Vagina (tissue), 2 donors: Measurements from ENCODE around the gene CLEC4G. TPM values are rescaled to one million over a fixed set of nuclear protein-coding genes. Genes with fewer than 3 reads are reported as not detected.

Source experiments
- DNase-seq, 2 donors: peaks; one replicate each; pipeline ENCODE4 v3.0.0-alpha.2; 2017; ENCODE audit errors: extremely low spot score in 2 of 2
- H3K27ac ChIP-seq: fragments of 200-600 bp; sonication (generic); one replicate; pipeline ENCODE4 v1.5.1; 2019
- H3K27me3 ChIP-seq: fragments of 200-600 bp; sonication (generic); one replicate; pipeline ENCODE4 v1.5.1; 2019
- H3K36me3 ChIP-seq, 2 donors: fragments of 200-600 bp; sonication (generic); one replicate each; pipeline ENCODE4 v1.5.1; 2017 to 2019
- H3K4me1 ChIP-seq: fragments of 200-600 bp; sonication (generic); one replicate; pipeline ENCODE4 v1.5.1; 2019
- H3K4me3 ChIP-seq, 2 donors: fragments of 200-600 bp; sonication (generic); 1 replicate in 1 of 2; 2 replicates in 1 of 2; pipeline ENCODE4 v1.5.1; 2016 to 2019
- H3K9me3 ChIP-seq: fragments of 200-600 bp; sonication (generic); one replicate; pipeline ENCODE4 v1.5.1; 2019
- CTCF ChIP-seq, 3 experiments: fragments of 450-650 bp in 2 of 3; fragments of 200-600 bp in 1 of 3; sonication (generic) in 1 of 3; IDR thresholded peaks; one replicate each; pipeline ENCODE4 v1.5.1; 2017 to 2019; ENCODE audit warnings: antibody characterized with exemption in 3 of 3, mild to moderate bottlenecking in 2 of 3, moderate library complexity in 2 of 3
- POLR2A ChIP-seq, 2 donors: fragments of 450-650 bp; IDR thresholded peaks; one replicate each; pipeline ENCODE4 v1.6.1; 2017; ENCODE audit warnings: antibody characterized with exemption in 2 of 2, mild to moderate bottlenecking in 2 of 2, moderate library complexity in 2 of 2
- POLR2AphosphoS5 ChIP-seq, 2 donors: sonication (generic); formaldehyde crosslinking; IDR thresholded peaks; one replicate each; pipeline ENCODE4 v1.9.0; 2017; ENCODE audit warnings: antibody characterized with exemption in 2 of 2, mild to moderate bottlenecking in 2 of 2, low read depth in 1 of 2; ENCODE audit not compliant: insufficient read depth in 1 of 2
- intact Hi-C: fragments of 100-400 bp; cut with DNase I; formaldehyde crosslinking; loops from one replicate; pipeline ENCODE4 v1.15.1; 2023
- total RNA-seq: library from RNA; depleted of rRNA; stranded (reverse); fragments of >200 nt; gene quantifications from one replicate; pipeline ENCODE4 v1.2.3, GENCODE V29; 2016

CLEC4G gene
- total RNA-seq, 1 donor from 2014 or later, result 0.98 TPM

GRCh38 chr19:7738023-7738422 is 6.1 kb upstream of the CLEC4G start:
- intact Hi-C loops, result no loop called here
- Histone ChIP-seq H3K36me3 (no peaks in the 10 kb centered on the region), H3K9me3 (no peaks in the 10 kb centered on the region), H3K4me1 (no peaks in the 10 kb centered on the region), H3K27ac (no peak overlapping the region), H3K4me3 (no peak overlapping the region), H3K27me3 (no peaks in the 10 kb centered on the region)
- TF ChIP-seq CTCF (IDR thresholded peaks at IDR 0.05) (no peak), POLR2A (IDR thresholded peaks at IDR 0.05) (no peak), POLR2AphosphoS5 (IDR thresholded peaks at IDR 0.05; ENCODE audit: insufficient read depth in 1 of 2, low read depth in 1 of 2) (no peak)
- DNase-seq, result no peak

DNA sequence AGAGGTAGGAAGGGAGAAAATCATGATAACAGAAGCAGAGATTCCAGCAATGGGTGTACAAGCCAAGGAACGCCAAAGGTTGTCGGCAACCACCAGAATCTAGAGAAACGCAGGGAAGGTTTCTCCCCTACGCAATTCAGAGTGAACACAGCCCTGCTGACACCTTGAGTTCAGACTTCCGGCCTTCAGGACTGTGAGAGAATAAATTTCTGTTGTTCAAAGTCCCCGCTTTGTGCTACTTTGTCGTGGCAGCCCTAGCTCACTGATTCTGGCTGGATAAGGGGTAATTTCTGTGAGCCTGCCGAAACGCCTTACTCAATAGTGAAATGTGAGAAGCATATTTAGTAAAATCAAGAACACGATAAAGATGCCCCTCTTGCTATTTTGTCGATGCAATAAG is 5.3 kb upstream of the CLEC4G start:
- Histone ChIP-seq H3K27ac (no peak overlapping the region), H3K27me3 (no peaks in the 10 kb centered on the region), H3K9me3 (no peaks in the 10 kb centered on the region), H3K36me3 (no peaks in the 10 kb centered on the region), H3K4me3 (no peak overlapping the region), H3K4me1 (no peaks in the 10 kb centered on the region)
- intact Hi-C loops, result no loop called here
- TF ChIP-seq CTCF (IDR thresholded peaks at IDR 0.05) (no peak), POLR2AphosphoS5 (IDR thresholded peaks at IDR 0.05; ENCODE audit: insufficient read depth in 1 of 2, low read depth in 1 of 2) (no peak), POLR2A (IDR thresholded peaks at IDR 0.05) (no peak)
- DNase-seq, result no peak

DNA sequence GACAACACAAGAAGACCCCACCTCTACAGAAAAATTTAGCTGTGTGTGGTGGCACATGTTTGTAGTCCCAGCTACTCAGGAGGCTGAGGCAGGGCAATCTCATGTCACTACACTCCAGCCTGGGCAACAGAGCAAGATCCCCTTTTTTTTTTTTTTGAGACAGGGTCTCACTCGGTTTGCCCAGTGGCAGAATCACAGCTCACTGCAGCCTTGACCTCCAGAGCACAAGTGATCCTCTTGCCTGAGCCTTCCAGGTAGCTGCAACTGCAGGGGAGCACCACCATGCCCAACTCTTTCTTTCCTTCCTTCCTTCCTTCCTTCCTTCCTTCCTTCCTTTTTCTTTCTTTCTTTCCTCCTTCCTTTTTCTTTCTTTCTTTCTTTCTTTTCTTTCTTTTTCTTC is 4.2 kb upstream of the CLEC4G start:
- TF ChIP-seq POLR2A (IDR thresholded peaks at IDR 0.05), result no peak
- TF ChIP-seq POLR2AphosphoS5 (IDR thresholded peaks at IDR 0.05; ENCODE audit: insufficient read depth in 1 of 2, low read depth in 1 of 2), result no peak
- TF ChIP-seq CTCF (IDR thresholded peaks at IDR 0.05), result no peak
- H3K9me3 ChIP-seq, result no peaks in the 10 kb centered on the region
- intact Hi-C loops, result no loop called here
- no peaks in the 10 kb centered on the region for H3K27me3 ChIP-seq
- no peaks in the 10 kb centered on the region for H3K36me3 ChIP-seq
- H3K4me3 ChIP-seq, result no peak overlapping the region
- DNase-seq, result no peak
- H3K27ac ChIP-seq, result no peak overlapping the region
- no peaks in the 10 kb centered on the region for H3K4me1 ChIP-seq

DNA sequence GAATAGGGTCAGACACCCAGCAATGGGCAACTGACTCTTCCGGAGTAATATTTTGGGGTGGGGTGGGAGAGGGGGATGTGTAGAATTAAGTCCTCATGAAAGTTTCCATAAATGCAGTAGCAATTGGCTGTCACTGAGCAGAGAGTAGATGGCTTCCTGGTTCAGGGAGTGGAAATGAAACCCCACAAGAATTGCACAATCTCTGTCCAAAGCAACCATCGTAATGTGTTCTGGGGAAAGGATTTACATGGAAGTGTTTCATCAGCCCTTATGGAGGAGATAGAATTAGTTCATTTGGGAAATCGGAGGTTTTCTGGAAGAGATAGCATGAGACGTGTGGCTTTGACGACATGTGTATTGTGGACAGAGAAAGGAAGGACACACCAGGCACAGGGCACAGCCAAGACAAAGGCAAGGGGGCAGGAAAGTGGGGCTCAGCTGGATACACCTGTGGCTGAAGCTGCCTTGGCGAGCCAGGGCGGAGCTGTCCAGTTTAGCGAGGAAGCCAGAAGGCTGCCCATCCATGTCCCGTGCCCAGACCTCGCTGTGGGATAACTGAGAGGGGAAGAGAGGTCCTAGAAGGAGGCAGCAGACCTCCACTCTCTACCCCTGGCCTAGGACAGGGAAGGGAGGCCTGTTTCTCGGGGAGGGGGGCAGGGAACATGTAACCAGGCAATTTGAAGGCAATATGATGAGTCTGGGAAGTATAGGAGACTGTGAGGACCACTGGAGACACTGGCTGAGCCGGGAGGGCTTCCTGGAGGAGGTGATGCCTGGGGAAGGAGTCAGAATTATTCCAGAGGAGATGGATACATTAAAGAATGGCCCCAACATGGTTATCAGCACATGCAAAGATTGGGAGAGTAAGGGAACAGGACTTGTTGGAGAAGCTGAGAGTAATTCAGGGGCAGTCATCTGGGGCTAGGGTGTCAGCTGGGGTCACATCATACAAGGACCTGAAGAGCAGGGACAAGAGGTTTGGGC is 2.6 kb upstream of the CLEC4G start:
- intact Hi-C loops, result no loop called here
- Histone ChIP-seq H3K27ac (no peak overlapping the region), H3K4me1 (no peaks in the 10 kb centered on the region), H3K9me3 (no peaks in the 10 kb centered on the region), H3K36me3 (no peaks in the 10 kb centered on the region), H3K27me3 (peaks cover 7% of the 10 kb centered on the region), H3K4me3 (no peak overlapping the region)
- TF ChIP-seq POLR2A (IDR thresholded peaks at IDR 0.05), result no peak
- no peak for TF ChIP-seq POLR2AphosphoS5 (IDR thresholded peaks at IDR 0.05; ENCODE audit: insufficient read depth in 1 of 2, low read depth in 1 of 2)
- no peak for TF ChIP-seq CTCF (IDR thresholded peaks at IDR 0.05)
- DNase-seq, result no peak

GRCh38 chr19:7733376-7733775 is 1.5 kb upstream of the CLEC4G start:
- Histone ChIP-seq H3K4me1 (no peaks in the 10 kb centered on the region), H3K4me3 (no peak overlapping the region), H3K36me3 (no peaks in the 10 kb centered on the region), H3K9me3 (no peaks in the 10 kb centered on the region), H3K27ac (no peak overlapping the region), H3K27me3 (peaks cover 7% of the 10 kb centered on the region)
- TF ChIP-seq POLR2AphosphoS5 (IDR thresholded peaks at IDR 0.05; ENCODE audit: insufficient read depth in 1 of 2, low read depth in 1 of 2) (no peak), CTCF (IDR thresholded peaks at IDR 0.05) (no peak), POLR2A (IDR thresholded peaks at IDR 0.05) (no peak)
- DNase-seq, result no peak
- intact Hi-C loops, result no loop called here
